ENCODE data around the gene OR10C1.

GRCh38 chr6:29474996-29475395 is 35.9 kb downstream of the OR10C1 start:
- TF ChIP-seq POLR2A (IDR thresholded peaks at IDR 0.05; ENCODE audit: low read length) (no peak), GATA1 (IDR thresholded peaks at IDR 0.05; ENCODE audit: low read depth, low read length) (no peak)
